Osteoblast (primary cell): Measurements from ENCODE around the gene LRCH4. TPM values are rescaled to one million over a fixed set of nuclear protein-coding genes. Genes with fewer than 3 reads are reported as not detected.
A peak's percentile ranks its signal among the peaks of the same experiment; 100 is the strongest.

Source experiments
- DNase-seq: peaks from one replicate; pipeline ENCODE4 v3.0.0; 2011; ENCODE audit warnings: low spot score, mixed read lengths; ENCODE audit not compliant: insufficient read length; ENCODE audit errors: missing footprints
- H2AFZ ChIP-seq: 2 replicates; pipeline ENCODE4 v1.6.0; 2011; ENCODE audit warnings: mild to moderate bottlenecking, low read length
- H3K27ac ChIP-seq: 2 replicates; pipeline ENCODE4 v1.5.1; 2011; ENCODE audit warnings: mild to moderate bottlenecking, low read depth, low read length, moderate library complexity
- H3K27me3 ChIP-seq: 2 replicates; pipeline ENCODE4 v1.6.0; 2012; ENCODE audit warnings: mild to moderate bottlenecking, control low read depth, inconsistent platforms, low read length, moderate library complexity; ENCODE audit not compliant: insufficient read depth
- H3K36me3 ChIP-seq: 2 replicates; pipeline ENCODE4 v1.5.1; 2011; ENCODE audit warnings: mild to moderate bottlenecking, low read length, control low read depth, moderate library complexity; ENCODE audit not compliant: insufficient read depth
- H3K4me1 ChIP-seq: 2 replicates; pipeline ENCODE4 v1.5.1; 2011; ENCODE audit warnings: mild to moderate bottlenecking, low read length, control low read depth, moderate library complexity; ENCODE audit not compliant: insufficient read depth
- H3K4me2 ChIP-seq: 2 replicates; pipeline ENCODE4 v1.6.0; 2011; ENCODE audit warnings: mild to moderate bottlenecking, low read length; ENCODE audit not compliant: insufficient read depth
- H3K4me3 ChIP-seq: fragments of 200-600 bp; sonication (generic); 3 replicates; pipeline ENCODE4 v1.5.1; 2012; ENCODE audit warnings: mild to moderate bottlenecking, low read length, inconsistent platforms; ENCODE audit not compliant: insufficient read depth
- H3K79me2 ChIP-seq: 2 replicates; pipeline ENCODE4 v1.6.0; 2012; ENCODE audit warnings: mild to moderate bottlenecking, low read length, control low read depth, inconsistent platforms; ENCODE audit not compliant: insufficient read depth
- H3K9me3 ChIP-seq: 2 replicates; pipeline ENCODE4 v1.5.1; 2011; ENCODE audit warnings: low read depth, low read length, control low read depth
- H4K20me1 ChIP-seq: 2 replicates; pipeline ENCODE4 v1.6.0; 2012; ENCODE audit warnings: mild to moderate bottlenecking, low read length, control low read depth; ENCODE audit not compliant: insufficient read depth
- CTCF ChIP-seq: IDR thresholded peaks from 2 replicates; pipeline ENCODE4 v1.5.1; 2011; ENCODE audit warnings: mild to moderate bottlenecking, low read depth, low read length, moderate library complexity; ENCODE audit errors: extremely low read depth
- total RNA-seq: library from RNA; depleted of rRNA; stranded (reverse); fragments of >200 nt; gene quantifications from 2 replicates; pipeline ENCODE4 v1.2.3, GENCODE V29; 2012

The LRCH4 gene
- total RNA-seq, 1 donor: 14.5 TPM

GRCh38 chr7:100611983-100612729, 26.2 kb upstream of the LRCH4 start, which contains the start of gene MOSPD3:
Gene MOSPD3, plus strand, starts transcription at chr7:100612540. Its CDS starts 252 bp downstream, at chr7:100612792.
- H2AFZ ChIP-seq: peak within 1 kb of the TSS; percentile 99
- H3K4me1 ChIP-seq: peaks cover 6% of the 10 kb centered on the region
- no peak for TF ChIP-seq CTCF
- H3K4me2 ChIP-seq: peak within 1 kb of the TSS; percentile 96
- no peaks in the 10 kb centered on the region for H3K9me3 ChIP-seq
- H3K79me2 ChIP-seq: no peaks in the 10 kb centered on the region
- H3K27ac ChIP-seq: peak within 1 kb of the TSS; percentile 92
- no peaks in the 10 kb centered on the region for H3K27me3 ChIP-seq
- H3K36me3 ChIP-seq: peaks cover 9% of the 10 kb centered on the region
- H4K20me1 ChIP-seq: no peaks in the 10 kb centered on the region
- H3K4me3 ChIP-seq: peak within 1 kb of the TSS; percentile 92
- peak; percentile 100 for DNase-seq

- H3K4me1 ChIP-seq: peaks cover 6% of the 10 kb centered on the region
- no peak for TF ChIP-seq CTCF
- DNase-seq: peak; percentile 58
These were observed 24.0 kb upstream of the LRCH4 start for GRCh38 chr7:100609958-100610357.

GRCh38 chr7:100607111-100607510, 21.2 kb upstream of the LRCH4 start:
- Histone ChIP-seq H2AFZ (no peak overlapping the region), H3K36me3 (peaks cover 27% of the 10 kb centered on the region), H4K20me1 (peaks cover 5% of the 10 kb centered on the region), H3K27me3 (no peaks in the 10 kb centered on the region), H3K4me2 (no peak overlapping the region), H3K9me3 (no peaks in the 10 kb centered on the region), H3K4me3 (no peak overlapping the region), H3K79me2 (peaks cover 11% of the 10 kb centered on the region), H3K4me1 (peaks cover 16% of the 10 kb centered on the region), H3K27ac (no peak overlapping the region)
- DNase-seq: peak; percentile 90
- TF ChIP-seq CTCF: no peak

More at GRCh38 chr7:100609958-100610357, 24.0 kb upstream of the LRCH4 start:
- Histone ChIP-seq H3K79me2 (no peaks in the 10 kb centered on the region), H3K27me3 (no peaks in the 10 kb centered on the region), H3K4me2 (no peak overlapping the region), H3K9me3 (no peaks in the 10 kb centered on the region), H3K4me3 (no peak overlapping the region), H4K20me1 (peaks cover 5% of the 10 kb centered on the region), H3K27ac (no peak overlapping the region), H3K36me3 (peaks cover 27% of the 10 kb centered on the region), H2AFZ (no peak overlapping the region)

GRCh38 chr7:100606313-100606712, 20.4 kb upstream of the LRCH4 start:
- TF ChIP-seq CTCF: no peak
- peaks cover 5% of the 10 kb centered on the region for H4K20me1 ChIP-seq
- H3K4me3 ChIP-seq: no peak overlapping the region
- peaks cover 11% of the 10 kb centered on the region for H3K79me2 ChIP-seq
- H3K4me2 ChIP-seq: no peak overlapping the region
- peaks cover 23% of the 10 kb centered on the region for H3K4me1 ChIP-seq
- no peaks in the 10 kb centered on the region for H3K9me3 ChIP-seq
- DNase-seq: peak; percentile 66
- no peak overlapping the region for H3K27ac ChIP-seq
- no peaks in the 10 kb centered on the region for H3K27me3 ChIP-seq
- H3K36me3 ChIP-seq: peaks cover 27% of the 10 kb centered on the region
- H2AFZ ChIP-seq: no peak overlapping the region
